UCSD-AML1 (cell line): Measurements from ENCODE around the gene CTNNAL1.
"Not testable (repeated sequence)": the region's sequence is repeated elsewhere in the genome, so short reads cannot be mapped to it uniquely, and the experiment has no call there.

Experiments used
- DNase-seq: peaks from one replicate; lab custom pipeline; 2025; ENCODE audit not compliant: unreplicated experiment; lab: John Stamatoyannopoulos, UW

Gene CTNNAL1

GRCh38 chr9:108997112-108997511 lies 16.2 kb downstream of the CTNNAL1 start:
- no peak for DNase-seq

GRCh38 chr9:108996643-108997042 lies 16.7 kb downstream of the CTNNAL1 start:
- DNase-seq: no peak

- DNase-seq: peak; percentile 36
Measured at GRCh38 chr9:108994695-108995094, 18.6 kb downstream of the CTNNAL1 start.

- DNase-seq: no peak
Measured at GRCh38 chr9:108991479-108991878, 21.8 kb downstream of the CTNNAL1 start.

GRCh38 chr9:108983885-108984284 lies 29.4 kb downstream of the CTNNAL1 start:
- DNase-seq: no peak

- no peak for DNase-seq
Measured at GRCh38 chr9:108980893-108981292, 32.4 kb downstream of the CTNNAL1 start.

- no peak for DNase-seq
Measured at GRCh38 chr9:108978205-108978604, 35.1 kb downstream of the CTNNAL1 start.

- no peak for DNase-seq
Measured at GRCh38 chr9:108973895-108974294, 39.4 kb downstream of the CTNNAL1 start.

GRCh38 chr9:108972626-108973209 lies 40.6 kb downstream of the CTNNAL1 start:
- DNase-seq: no peak

GRCh38 chr9:108972186-108972585 lies 41.1 kb downstream of the CTNNAL1 start:
- no peak for DNase-seq

GRCh38 chr9:108971392-108971791 lies 41.9 kb downstream of the CTNNAL1 start:
- DNase-seq: not testable (repeated sequence)

GRCh38 chr9:108967916-108968315 lies 45.4 kb downstream of the CTNNAL1 start:
- no peak for DNase-seq

- DNase-seq: no peak
Measured at GRCh38 chr9:108963459-108964143, 49.7 kb downstream of the CTNNAL1 start.

GRCh38 chr9:108961151-108961550 lies 52.1 kb downstream of the CTNNAL1 start:
- no peak for DNase-seq

- DNase-seq: no peak
Measured at GRCh38 chr9:108960331-108960730, 53.0 kb downstream of the CTNNAL1 start.

GRCh38 chr9:108956631-108957026 lies 56.7 kb downstream of the CTNNAL1 start:
- DNase-seq: no peak

- DNase-seq: no peak
Measured at GRCh38 chr9:108956022-108956630, 57.2 kb downstream of the CTNNAL1 start.

GRCh38 chr9:108953983-108954574 lies 59.2 kb downstream of the CTNNAL1 start:
- no peak for DNase-seq

- DNase-seq: no peak
Measured at GRCh38 chr9:108951578-108951977, 61.7 kb downstream of the CTNNAL1 start.

- no peak for DNase-seq
Measured at GRCh38 chr9:108950168-108950567, 63.1 kb downstream of the CTNNAL1 start.

GRCh38 chr9:108939975-108940374 lies 73.3 kb downstream of the CTNNAL1 start:
- no peak for DNase-seq
